ENCODE results near the gene GRK7.
"Not testable (repeated sequence)": the region's sequence is repeated elsewhere in the genome, so short reads cannot be mapped to it uniquely, and the experiment has no call there.

Gene GRK7

GRCh38 chr3:141763088-141763750 is at the start of gene GRK7:
TSS of gene GRK7 (plus strand) at chr3:141763408. CDS start at chr3:141778285, 14,877 bp downstream.
- DNase-seq, result no peak

GRCh38 chr3:141714671-141715070 is 48.5 kb upstream of the GRK7 start:
- DNase-seq, result no peak

- no peak for DNase-seq
These were observed 41.1 kb upstream of the GRK7 start for GRCh38 chr3:141722081-141722480.

- no peak for DNase-seq
These were observed 40.6 kb upstream of the GRK7 start for GRCh38 chr3:141722648-141723047.

GRCh38 chr3:141723255-141723654 is 40.0 kb upstream of the GRK7 start:
- no peak for DNase-seq

- DNase-seq, result no peak
These were observed 39.0 kb upstream of the GRK7 start for GRCh38 chr3:141724186-141724585.

- DNase-seq, result no peak
These were observed 38.2 kb upstream of the GRK7 start for GRCh38 chr3:141725036-141725435.

- DNase-seq, result no peak
These were observed 36.7 kb upstream of the GRK7 start for GRCh38 chr3:141726483-141726882.

GRCh38 chr3:141728355-141728892 is 34.8 kb upstream of the GRK7 start:
- DNase-seq, result no peak

- DNase-seq, result no peak
These were observed 34.0 kb upstream of the GRK7 start for GRCh38 chr3:141729240-141729639.

GRCh38 chr3:141735176-141735575 is 28.0 kb upstream of the GRK7 start:
- no peak for DNase-seq

GRCh38 chr3:141735770-141736465 is 27.3 kb upstream of the GRK7 start:
- no peak for DNase-seq

GRCh38 chr3:141737093-141737492 is 26.1 kb upstream of the GRK7 start:
- DNase-seq, result no peak

GRCh38 chr3:141737678-141738021 is 25.6 kb upstream of the GRK7 start:
- no peak for DNase-seq

GRCh38 chr3:141738022-141738890 is 25.0 kb upstream of the GRK7 start, which contains the start of gene RNF7:
TSS of gene RNF7 (plus strand) at chr3:141738298. CDS start at chr3:141738342, 44 bp downstream.
- peak; percentile 97 for DNase-seq

- DNase-seq, result no peak
These were observed 24.3 kb upstream of the GRK7 start for GRCh38 chr3:141738891-141739363.

- no peak for DNase-seq
These were observed 23.5 kb upstream of the GRK7 start for GRCh38 chr3:141739731-141740130.

- DNase-seq, result no peak
These were observed 22.9 kb upstream of the GRK7 start for GRCh38 chr3:141740349-141740748.

- no peak for DNase-seq
These were observed 19.9 kb upstream of the GRK7 start for GRCh38 chr3:141743305-141743704.

GRCh38 chr3:141746962-141747361 is 16.2 kb upstream of the GRK7 start:
- DNase-seq, result no peak

- no peak for DNase-seq
These were observed 9.8 kb upstream of the GRK7 start for GRCh38 chr3:141753399-141753798.

- DNase-seq, result no peak
These were observed 9.2 kb upstream of the GRK7 start for GRCh38 chr3:141754032-141754431.

- DNase-seq, result not testable (repeated sequence)
These were observed 656 bp upstream of the GRK7 start for GRCh38 chr3:141762552-141762951.

Data from activated CD4-positive, alpha-beta T cell treated with anti-CD3 and anti-CD28 coated beads, Interleukin-2, amount 50 U/mL, for 1 hour (primary cell).